GM19467 (cell line): ENCODE data around the gene PPP1R2C.

Experiments used
- ATAC-seq: cut with Tn5 transposase; IDR thresholded peaks from one replicate; pipeline ENCODE4 v1.9.1; 2021; ENCODE audit warnings: mild to moderate bottlenecking, moderate library complexity; ENCODE audit not compliant: unreplicated experiment

PPP1R2C gene

DNA sequence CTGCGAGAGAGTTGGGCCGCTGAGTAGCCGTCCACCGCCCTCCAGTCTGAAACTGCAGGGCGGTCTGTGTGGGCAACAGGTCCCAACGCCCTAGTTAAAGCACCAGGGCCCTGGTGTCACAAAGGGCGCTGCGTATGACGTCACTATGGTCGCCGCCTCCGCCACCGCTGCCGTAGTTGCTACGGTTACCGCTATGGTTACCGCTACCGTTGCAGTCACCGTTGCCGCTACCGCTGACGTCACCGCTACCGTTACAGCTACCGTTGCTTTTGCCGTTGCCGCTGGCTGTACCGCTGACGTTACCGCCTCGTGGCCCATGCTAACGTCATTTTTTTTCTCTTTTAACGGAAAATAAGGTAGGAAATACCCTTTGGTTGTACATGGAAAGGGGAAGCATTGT lies at the start of gene PPP1R2C:
PPP1R2C (minus strand) TSS at position 68 of the 400 bp plus-strand sequence. CDS start 84 bp downstream, outside the sequence.
- no peak for ATAC-seq

DNA sequence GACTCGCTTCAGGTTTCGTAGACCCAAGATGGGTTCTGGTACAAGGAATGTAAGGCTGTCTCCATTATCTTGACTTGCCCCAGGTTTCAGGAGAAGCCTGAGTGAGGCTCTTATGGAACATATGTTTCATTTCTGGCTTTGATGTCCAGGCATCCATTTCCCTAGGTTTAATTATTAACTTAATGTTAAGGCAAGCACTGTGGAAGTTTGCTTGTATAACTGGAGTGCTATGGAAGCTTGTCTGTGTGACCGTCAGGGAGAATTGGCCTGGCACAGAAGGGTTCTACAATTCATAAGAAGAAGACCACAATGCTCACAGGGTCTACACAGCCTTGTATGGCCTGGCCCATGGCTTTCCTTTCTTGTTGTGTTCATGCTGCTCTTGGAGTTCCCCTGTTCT lies 47.2 kb upstream of the PPP1R2C start:
- no peak for ATAC-seq

- ATAC-seq = no peak
Measured at GRCh38 chrX:42824541-42824940, 46.6 kb upstream of the PPP1R2C start.

GRCh38 chrX:42823443-42823842 lies 45.5 kb upstream of the PPP1R2C start:
- no peak for ATAC-seq

DNA sequence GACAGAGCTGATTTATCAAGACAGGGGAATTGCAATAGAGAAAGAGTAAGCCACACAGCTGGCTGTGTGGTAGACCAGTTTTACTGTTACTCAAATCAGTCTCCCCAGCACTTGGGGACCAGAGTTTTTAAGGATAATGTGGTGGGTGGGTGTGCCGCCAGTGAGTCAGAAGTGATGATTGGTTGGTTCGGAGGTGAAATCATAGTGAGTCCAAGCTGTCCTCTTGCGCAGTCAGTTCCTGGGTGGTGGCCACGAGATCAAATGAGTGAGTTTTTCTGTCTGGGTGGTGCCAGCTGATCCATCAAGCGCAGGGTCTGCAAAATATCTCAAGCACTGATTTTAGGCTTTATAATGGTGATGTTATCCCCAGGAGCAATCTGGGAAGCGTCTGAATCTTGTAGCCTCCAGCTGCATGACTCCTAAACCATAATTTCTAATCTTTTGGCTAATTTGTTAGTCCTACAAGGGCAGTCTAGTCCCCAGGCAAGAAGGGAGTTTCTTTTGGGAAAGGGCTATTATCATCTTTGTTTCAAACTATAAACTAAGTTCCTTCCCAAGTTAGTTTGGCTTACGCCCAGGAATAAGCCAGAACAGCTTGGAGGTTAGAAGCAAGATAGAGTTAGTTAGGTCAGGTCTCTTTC lies 44.0 kb upstream of the PPP1R2C start:
- no peak for ATAC-seq

DNA sequence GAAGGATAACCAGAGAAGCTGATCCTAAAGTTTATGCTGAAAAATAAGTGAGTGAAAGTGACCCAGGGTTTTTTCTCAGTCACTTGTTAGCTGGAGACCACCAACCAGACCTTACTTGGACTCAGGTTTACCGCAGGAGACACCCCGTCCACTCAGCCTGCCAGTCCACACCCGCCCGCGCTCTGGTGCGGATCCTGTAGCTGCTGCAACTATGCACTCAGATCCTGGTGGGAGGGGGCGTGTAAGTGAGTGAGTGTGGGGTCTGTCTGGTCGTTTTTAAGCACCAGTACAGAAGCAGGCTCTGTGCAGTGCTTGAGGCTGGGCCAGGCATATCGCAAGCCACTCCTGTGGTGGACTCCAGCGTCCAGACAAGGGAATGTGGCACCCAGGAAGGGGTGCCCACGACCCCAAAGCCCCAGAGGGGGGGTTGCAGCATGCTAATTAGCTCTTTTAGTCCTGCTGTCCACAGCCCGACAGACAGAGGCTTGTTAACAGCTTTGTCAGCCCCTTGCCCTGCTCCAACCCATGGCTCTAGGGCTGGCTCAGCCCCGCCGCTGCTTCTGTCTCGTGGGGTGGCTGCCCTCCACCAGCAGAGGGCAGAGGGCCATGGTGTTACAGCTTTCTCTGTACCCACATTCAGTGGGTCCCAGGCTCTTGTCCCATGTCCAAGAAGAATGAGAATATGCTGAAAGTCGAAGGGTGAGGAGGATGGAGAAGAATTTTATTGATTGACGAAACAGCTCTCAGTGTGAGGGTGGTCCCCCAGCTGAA lies 40.4 kb upstream of the PPP1R2C start:
- ATAC-seq = no peak

DNA sequence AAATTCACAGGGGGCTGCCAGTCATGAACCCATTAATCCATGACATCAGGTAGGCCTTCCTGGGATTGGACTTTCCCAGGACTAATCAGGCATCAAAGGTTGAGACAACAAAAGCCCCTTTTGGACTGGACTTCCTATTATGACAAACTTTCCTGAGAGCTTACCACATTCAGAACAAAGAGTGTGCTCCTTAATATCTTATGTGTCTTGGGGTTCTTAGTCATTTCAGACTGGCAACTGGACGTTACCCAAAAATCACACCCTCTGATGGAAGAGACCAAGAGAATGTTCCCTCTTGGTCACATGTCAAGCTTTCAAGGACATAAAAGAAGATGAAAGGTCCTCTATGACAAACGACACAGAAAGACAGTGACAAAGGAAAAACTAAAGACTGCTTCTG lies 31.6 kb upstream of the PPP1R2C start:
- ATAC-seq = no peak

GRCh38 chrX:42807393-42807792 lies 29.4 kb upstream of the PPP1R2C start:
- ATAC-seq = no peak

DNA sequence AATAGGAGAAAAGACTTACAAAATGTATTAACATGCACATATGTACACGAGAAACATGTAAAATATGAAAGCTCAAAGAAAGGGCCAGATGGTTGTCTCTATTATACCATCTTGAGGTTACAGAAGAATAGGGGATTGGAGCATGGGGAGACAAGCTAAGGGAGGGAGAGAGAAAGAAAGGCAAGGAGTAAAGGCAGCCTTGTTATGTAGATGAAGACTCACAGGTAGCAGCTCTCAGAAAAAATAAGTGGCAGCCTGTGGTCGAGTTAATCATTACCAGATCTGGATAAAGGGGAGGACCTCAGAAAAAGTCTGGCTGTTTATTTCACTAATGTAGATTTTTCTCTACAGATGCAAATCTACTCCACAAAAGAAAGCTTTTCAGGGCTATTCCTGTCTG lies 26.6 kb upstream of the PPP1R2C start:
- no peak for ATAC-seq

DNA sequence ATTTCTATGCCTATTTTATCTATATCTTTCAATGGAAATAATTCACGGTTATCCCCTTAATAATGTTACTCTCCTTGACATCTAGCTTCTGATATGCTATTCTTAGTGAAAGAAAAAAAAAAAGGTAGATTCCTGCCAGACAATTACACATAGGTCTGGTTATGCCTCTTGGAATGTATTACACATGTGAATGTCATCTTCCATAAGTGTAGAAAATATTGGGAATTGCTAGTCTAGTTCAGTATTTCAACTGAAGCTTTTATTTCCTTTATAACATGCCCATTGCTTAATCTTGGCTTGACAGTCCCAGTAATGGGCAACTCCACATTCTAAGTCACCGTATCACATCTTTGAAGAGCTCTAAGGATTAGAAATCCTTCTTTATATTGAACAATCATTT lies 25.4 kb upstream of the PPP1R2C start:
- ATAC-seq = no peak

DNA sequence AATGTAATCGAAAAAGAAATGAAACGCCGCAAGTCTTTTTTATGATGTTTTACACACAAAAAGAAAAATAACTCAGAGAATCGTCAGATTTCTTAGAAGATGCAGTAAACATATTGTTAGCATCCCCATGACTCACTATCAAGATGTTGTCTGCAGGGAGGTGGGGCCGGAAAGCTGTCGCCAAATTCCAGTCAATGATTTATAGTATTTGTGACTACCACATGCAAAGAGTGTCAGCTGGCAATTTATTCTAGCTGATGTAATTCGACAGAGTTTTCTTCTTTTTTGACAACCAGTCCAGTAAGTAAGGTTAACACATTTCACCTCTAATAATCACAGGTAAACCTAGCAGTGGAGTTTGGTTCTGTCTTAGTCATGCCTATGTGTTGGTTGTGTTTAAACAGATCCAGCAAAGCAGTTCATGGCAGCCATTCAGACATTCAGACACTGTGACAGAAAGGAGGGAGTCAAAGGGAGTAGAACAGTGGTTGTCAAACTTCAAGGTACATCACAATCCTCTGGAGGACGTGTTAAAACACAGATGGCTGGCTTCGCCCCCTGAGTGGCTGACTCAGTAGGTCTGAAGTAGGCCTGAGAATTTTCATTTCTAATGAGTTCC lies 19.8 kb upstream of the PPP1R2C start:
- ATAC-seq = no peak

- no peak for ATAC-seq
Measured at GRCh38 chrX:42783451-42783850, 5.5 kb upstream of the PPP1R2C start.

- no peak for ATAC-seq
Measured at GRCh38 chrX:42776195-42776594, 1.8 kb downstream of the PPP1R2C start.

- ATAC-seq = no peak
Measured at GRCh38 chrX:42772874-42773273, 5.1 kb downstream of the PPP1R2C start.

DNA sequence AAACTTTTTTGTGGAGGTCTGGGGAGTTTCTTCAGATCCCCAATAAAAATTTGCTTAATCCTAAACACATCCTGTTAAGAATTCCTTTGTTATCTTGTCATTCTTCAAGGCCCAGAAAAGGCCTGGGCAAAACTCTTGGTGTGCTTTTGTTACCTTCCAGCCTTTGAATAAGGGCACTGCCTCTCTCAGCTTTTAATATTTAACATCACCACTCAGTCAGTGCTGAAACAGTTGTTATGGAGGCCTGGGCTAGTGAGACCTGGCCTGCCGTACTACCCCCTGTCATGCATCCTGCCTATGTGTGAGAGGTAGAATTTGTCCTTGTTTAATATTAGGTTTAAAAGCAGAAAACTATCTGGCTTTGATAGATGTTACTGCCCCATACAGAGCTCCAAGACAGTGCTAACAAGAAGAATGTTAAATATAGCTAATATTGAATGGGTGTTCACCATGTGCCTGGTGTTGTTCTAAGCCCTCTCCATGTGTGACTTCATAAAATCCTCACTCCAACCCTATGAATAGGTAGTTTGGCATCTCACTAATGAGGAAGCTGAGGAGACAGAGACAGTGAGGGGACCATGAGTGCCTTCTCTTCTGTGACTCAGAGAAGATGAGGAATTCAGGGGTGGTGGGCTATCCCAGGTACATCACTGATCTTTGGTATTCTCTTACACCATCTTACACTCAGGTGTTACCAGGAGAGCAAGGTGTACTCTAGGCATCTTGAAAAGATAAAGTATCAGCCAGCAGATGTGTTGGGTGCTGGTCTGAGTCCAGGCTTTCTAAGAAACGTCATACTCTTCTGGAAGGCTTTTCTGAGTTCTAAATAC lies 6.2 kb downstream of the PPP1R2C start:
- ATAC-seq = no peak

GRCh38 chrX:42770566-42770965 lies 7.4 kb downstream of the PPP1R2C start:
- no peak for ATAC-seq

- no peak for ATAC-seq
Measured at GRCh38 chrX:42759881-42760280, 18.1 kb downstream of the PPP1R2C start.

- no peak for ATAC-seq
Measured at GRCh38 chrX:42755815-42756214, 22.1 kb downstream of the PPP1R2C start.

- ATAC-seq = no peak
Measured at GRCh38 chrX:42754603-42755002, 23.4 kb downstream of the PPP1R2C start.

DNA sequence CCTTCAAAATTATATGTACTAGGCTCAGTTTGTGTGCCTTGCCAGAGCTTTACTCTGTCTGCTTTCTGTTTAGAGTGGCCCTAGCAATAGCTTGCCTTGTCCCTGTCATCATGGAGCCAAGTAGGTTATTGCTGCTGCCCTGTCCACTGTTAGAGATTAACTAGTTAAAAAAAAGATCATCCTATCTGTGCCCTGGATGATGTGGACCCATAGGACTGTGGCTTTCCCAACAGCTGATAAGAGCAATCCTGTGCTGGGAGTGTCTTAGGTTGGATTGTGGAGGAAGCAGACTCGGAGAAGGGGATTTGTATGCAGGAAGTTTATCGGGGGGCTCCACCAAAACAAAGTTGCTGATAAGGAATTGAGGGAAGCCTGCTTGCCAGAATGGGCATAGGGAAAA lies 23.8 kb downstream of the PPP1R2C start:
- ATAC-seq = no peak

- ATAC-seq = no peak
Measured at GRCh38 chrX:42752730-42753129, 25.2 kb downstream of the PPP1R2C start.
